Naive thymus-derived CD4-positive, alpha-beta T cell (primary cell): ENCODE data around the gene PRORP. TPM values are rescaled to one million over a fixed set of nuclear protein-coding genes. Genes with fewer than 3 reads are reported as not detected.
"Not testable (repeated sequence)": the region's sequence is repeated elsewhere in the genome, so short reads cannot be mapped to it uniquely, and the experiment has no call there.

ENCODE experiments used
- ATAC-seq: fragments of 150-1000 bp; cut with Tn5 transposase; 2 replicates; pipeline ENCODE4 v1.10.0; 2021; ENCODE audit warnings: mild to moderate bottlenecking, moderate library complexity
- CTCF ChIA-PET: fragments of 350-600 bp; sonication (Branson Sonifier 250); formaldehyde crosslinking; loops from one replicate; lab custom pipeline; 2021; ENCODE audit warnings: antibody characterized with exemption; lab: Charles Lee
- POLR2A ChIA-PET: fragments of 350-600 bp; sonication (Branson Sonifier 250); formaldehyde crosslinking; loops from one replicate; lab custom pipeline; 2021; ENCODE audit warnings: antibody characterized with exemption, inconsistent platforms; lab: Charles Lee
- DNase-seq, 9 donors: peaks; one replicate each; pipeline versions ENCODE4 v3.0.0 to v3.0.0-alpha.2; 2020 to 2022; ENCODE audit warnings: mixed read lengths in 1 of 9
- H3K27ac ChIP-seq: one replicate; pipeline ENCODE4 v1.7.0; 2013; ENCODE audit warnings: mild to moderate bottlenecking, low read depth, low read length, moderate library complexity
- H3K27me3 ChIP-seq, 2 donors: one replicate each; pipeline ENCODE4 v1.7.0; 2013; ENCODE audit warnings: low read length in 2 of 2, mild to moderate bottlenecking in 2 of 2, moderate library complexity in 2 of 2; ENCODE audit not compliant: control insufficient read depth in 2 of 2, insufficient read depth in 2 of 2
- H3K36me3 ChIP-seq, 3 experiments: 1 replicate in 2 of 3; 2 replicates in 1 of 3; pipeline ENCODE4 v1.7.0; 2013; ENCODE audit warnings: low read length in 3 of 3, mild to moderate bottlenecking in 3 of 3, moderate library complexity in 1 of 3; ENCODE audit not compliant: insufficient read depth in 3 of 3, control insufficient read depth in 2 of 3
- H3K4me1 ChIP-seq, 2 donors: one replicate each; pipeline ENCODE4 v1.7.0; 2013; ENCODE audit warnings: low read length in 2 of 2, mild to moderate bottlenecking in 2 of 2, moderate library complexity in 1 of 2; ENCODE audit not compliant: control insufficient read depth in 2 of 2, insufficient read depth in 2 of 2
- H3K4me3 ChIP-seq: 2 replicates; pipeline ENCODE4 v1.7.0; 2013; ENCODE audit warnings: mild to moderate bottlenecking, low read length
- H3K9me3 ChIP-seq, 3 experiments: 1 replicate in 2 of 3; 2 replicates in 1 of 3; pipeline ENCODE4 v1.7.0; 2013; ENCODE audit warnings: low read length in 3 of 3; ENCODE audit not compliant: control insufficient read depth in 2 of 3
- H3K27ac Mint-ChIP-seq, 9 donors: one replicate each; pipeline ENCODE4 v1.8.0; 2020 to 2022; ENCODE audit warnings: mixed read lengths in 9 of 9, mild to moderate bottlenecking in 8 of 9, moderate library complexity in 5 of 9, inconsistent platforms in 2 of 9
- H3K27me3 Mint-ChIP-seq, 5 donors: one replicate each; pipeline ENCODE4 v1.8.0; 2021 to 2022; ENCODE audit warnings: mixed read lengths in 5 of 5, mild to moderate bottlenecking in 1 of 5
- H3K36me3 Mint-ChIP-seq, 5 donors: one replicate each; pipeline ENCODE4 v1.8.0; 2020 to 2022; ENCODE audit warnings: mixed read lengths in 5 of 5, mild to moderate bottlenecking in 3 of 5, inconsistent platforms in 1 of 5
- H3K4me1 Mint-ChIP-seq, 7 donors: one replicate each; pipeline ENCODE4 v1.8.0; 2020 to 2022; ENCODE audit warnings: mixed read lengths in 7 of 7, mild to moderate bottlenecking in 3 of 7, inconsistent platforms in 1 of 7
- H3K4me3 Mint-ChIP-seq, 10 donors: one replicate each; pipeline ENCODE4 v1.8.0; 2020 to 2022; ENCODE audit warnings: mild to moderate bottlenecking in 10 of 10, mixed read lengths in 10 of 10, moderate library complexity in 6 of 10, inconsistent platforms in 2 of 10
- H3K9me3 Mint-ChIP-seq, 11 donors: one replicate each; pipeline ENCODE4 v1.8.0; 2020 to 2022; ENCODE audit warnings: mixed read lengths in 11 of 11, mild to moderate bottlenecking in 4 of 11, inconsistent platforms in 1 of 11, moderate library complexity in 1 of 11
- intact Hi-C, 2 donors: fragments of 100-400 bp; cut with micrococcal nuclease; formaldehyde crosslinking; loops; one replicate each; pipeline ENCODE4 v1.15.1; 2023
- polyA plus RNA-seq, 2 donors: library from polyadenylated mRNA; unstranded; fragments of 300-500 nt; fragmentation: Illumina TruSeq; gene quantifications; one replicate each; pipeline ENCODE4 v1.2.3, GENCODE V29; 2021
- total RNA-seq, 6 experiments: library from RNA in 5 of 6; stranded (reverse) in 5 of 6; gene quantifications; 1 replicate in 5 of 6; 2 replicates in 1 of 6; pipeline ENCODE4 v1.2.3 and lab custom pipeline; 2021 to 2026

PRORP gene
- total and polyA plus RNA-seq, 7 experiments from 2014 or later = 31.2 to 77.3 (median 39.6) TPM

GRCh38 chr14:35088514-35088913 lies 33.8 kb upstream of the PRORP start:
- H3K9me3 Mint-ChIP-seq = no peaks in the 10 kb centered on the region
- intact Hi-C loops = no loop called here
- H3K4me1 Mint-ChIP-seq = no peaks in the 10 kb centered on the region
- POLR2A ChIA-PET = interaction anchor here (0.5 to 0.8 kb wide), 2 partner anchors 59 to 317 kb away, joined by 3 read pairs; no protein-coding TSS in a partner anchor
- no peaks in the 10 kb centered on the region for H3K27me3 ChIP-seq
- H3K36me3 Mint-ChIP-seq = peaks cover 6 to 39% (median 19%) of the 10 kb centered on the region in 5 donors
- CTCF ChIA-PET = no interaction called here
- no peak for DNase-seq
- H3K27ac ChIP-seq = no peak overlapping the region
- peak overlapping the region in 5 of 9 donors; percentile 11 to 66 (median 50) for H3K27ac Mint-ChIP-seq
- H3K36me3 ChIP-seq = peaks cover 0 to 66% (median 17%) of the 10 kb centered on the region in 3 experiments
- H3K4me3 Mint-ChIP-seq = no peak overlapping the region
- no peaks in the 10 kb centered on the region for H3K4me1 ChIP-seq
- no peak for ATAC-seq
- H3K9me3 ChIP-seq = no peaks in the 10 kb centered on the region
- H3K4me3 ChIP-seq = no peak overlapping the region
- no peaks in the 10 kb centered on the region for H3K27me3 Mint-ChIP-seq

GRCh38 chr14:35094645-35095044 lies 27.7 kb upstream of the PRORP start:
- H3K4me3 ChIP-seq, DNase-seq, H3K4me1 Mint-ChIP-seq, H3K9me3 ChIP-seq, POLR2A ChIA-PET, H3K27ac ChIP-seq, H3K9me3 Mint-ChIP-seq, H3K27me3 ChIP-seq, H3K4me3 Mint-ChIP-seq, ATAC-seq, H3K4me1 ChIP-seq, H3K27me3 Mint-ChIP-seq, intact Hi-C loops: not testable (repeated sequence)
- CTCF ChIA-PET = interaction anchor here (0.6 kb wide), 1 partner anchor 331 kb away, joined by 3 read pairs; no protein-coding TSS in a partner anchor
- peaks cover 0 to 65% (median 9%) of the 10 kb centered on the region in 3 experiments for H3K36me3 ChIP-seq
- Mint-ChIP-seq H3K27ac (peak overlapping the region in 1 of 9 donors; percentile 5), H3K36me3 (peaks cover 0 to 34% (median 15%) of the 10 kb centered on the region in 5 donors)

- H3K27ac Mint-ChIP-seq = no peak overlapping the region
- H3K27ac ChIP-seq = no peak overlapping the region
- H3K9me3 ChIP-seq = no peaks in the 10 kb centered on the region
- no peak overlapping the region for H3K4me3 Mint-ChIP-seq
- intact Hi-C loops = no loop called here
- peaks cover 0 to 15% (median 2%) of the 10 kb centered on the region in 7 donors for H3K4me1 Mint-ChIP-seq
- ChIA-PET CTCF (no interaction called here), POLR2A (interaction anchor here (0.7 kb wide), 1 partner anchor 133 kb away, joined by 3 read pairs; no protein-coding TSS in a partner anchor)
- H3K4me3 ChIP-seq = no peak overlapping the region
- peaks cover 15 to 42% (median 35%) of the 10 kb centered on the region in 5 donors for H3K36me3 Mint-ChIP-seq
- H3K4me1 ChIP-seq = no peaks in the 10 kb centered on the region
- H3K36me3 ChIP-seq = peaks cover 10 to 54% (median 21%) of the 10 kb centered on the region in 3 experiments
- ATAC-seq (no peak), DNase-seq (no peak)
- H3K27me3 ChIP-seq = no peaks in the 10 kb centered on the region
- H3K9me3 Mint-ChIP-seq = no peaks in the 10 kb centered on the region
- H3K27me3 Mint-ChIP-seq = no peaks in the 10 kb centered on the region
These were observed 14.5 kb upstream of the PRORP start for GRCh38 chr14:35107866-35108265.

- no peaks in the 10 kb centered on the region for H3K9me3 ChIP-seq
- Mint-ChIP-seq H3K27ac (peak overlapping the region in 6 of 9 donors; percentile 10 to 65 (median 35)), H3K4me1 (peaks cover 7 to 36% (median 23%) of the 10 kb centered on the region in 7 donors), H3K4me3 (no peak overlapping the region), H3K9me3 (no peaks in the 10 kb centered on the region), H3K36me3 (peaks cover 18 to 51% (median 42%) of the 10 kb centered on the region in 5 donors), H3K27me3 (no peaks in the 10 kb centered on the region)
- no peak overlapping the region for H3K4me3 ChIP-seq
- H3K27ac ChIP-seq = no peak overlapping the region
- H3K36me3 ChIP-seq = peaks cover 13 to 51% (median 15%) of the 10 kb centered on the region in 3 experiments
- H3K27me3 ChIP-seq = no peaks in the 10 kb centered on the region
- CTCF ChIA-PET = no interaction called here
- ATAC-seq (no peak), DNase-seq (no peak)
- intact Hi-C loops = no loop called here
- H3K4me1 ChIP-seq = no peaks in the 10 kb centered on the region
- POLR2A ChIA-PET = interaction anchor here (0.7 kb wide), 1 partner anchor 9 kb away, joined by 4 read pairs; the partner anchor contains the start of gene PPP2R3C
These were observed 9.7 kb upstream of the PRORP start for GRCh38 chr14:35112641-35113040.

GRCh38 chr14:35113308-35113950 lies 8.9 kb upstream of the PRORP start:
- DNase-seq = no peak
- no peaks in the 10 kb centered on the region for H3K9me3 Mint-ChIP-seq
- Histone ChIP-seq H3K27ac (no peak overlapping the region), H3K4me3 (no peak overlapping the region), H3K9me3 (no peaks in the 10 kb centered on the region), H3K27me3 (no peaks in the 10 kb centered on the region), H3K36me3 (peaks cover 8 to 51% (median 15%) of the 10 kb centered on the region in 3 experiments), H3K4me1 (no peaks in the 10 kb centered on the region)
- POLR2A ChIA-PET = interaction anchor here (0.6 to 1.1 kb wide), 4 partner anchors 9 to 457 kb away, joined by 3 to 5 read pairs (median 4); partner anchors contain the start of gene PPP2R3C
- intact Hi-C loops = no loop called here
- H3K4me3 Mint-ChIP-seq = no peak overlapping the region
- H3K27me3 Mint-ChIP-seq = no peaks in the 10 kb centered on the region
- peak overlapping the region in 7 of 9 donors; percentile 10 to 42 (median 29) for H3K27ac Mint-ChIP-seq
- CTCF ChIA-PET = interaction anchor here (0.8 kb wide), 1 partner anchor 10 kb away, joined by 3 read pairs; no protein-coding TSS in a partner anchor
- ATAC-seq = no peak
- peaks cover 10 to 43% (median 26%) of the 10 kb centered on the region in 7 donors for H3K4me1 Mint-ChIP-seq
- H3K36me3 Mint-ChIP-seq = peaks cover 18 to 51% (median 42%) of the 10 kb centered on the region in 5 donors

GRCh38 chr14:35114036-35114435 lies 8.3 kb upstream of the PRORP start:
- Histone ChIP-seq H3K36me3 (peaks cover 8 to 51% (median 15%) of the 10 kb centered on the region in 3 experiments), H3K27ac (no peak overlapping the region), H3K4me3 (no peak overlapping the region), H3K9me3 (no peaks in the 10 kb centered on the region), H3K4me1 (no peaks in the 10 kb centered on the region), H3K27me3 (no peaks in the 10 kb centered on the region)
- no peak overlapping the region for H3K4me3 Mint-ChIP-seq
- intact Hi-C loops = no loop called here
- CTCF ChIA-PET = interaction anchor here (0.8 kb wide), 1 partner anchor 10 kb away, joined by 3 read pairs; no protein-coding TSS in a partner anchor
- no peaks in the 10 kb centered on the region for H3K9me3 Mint-ChIP-seq
- ATAC-seq (no peak), DNase-seq (no peak)
- H3K36me3 Mint-ChIP-seq = peaks cover 18 to 51% (median 42%) of the 10 kb centered on the region in 5 donors
- no peaks in the 10 kb centered on the region for H3K27me3 Mint-ChIP-seq
- POLR2A ChIA-PET = interaction anchor here (0.6 to 1.1 kb wide), 3 partner anchors 14 to 458 kb away, joined by 3 to 5 read pairs (median 4); no protein-coding TSS in a partner anchor
- H3K27ac Mint-ChIP-seq = peak overlapping the region in 3 of 9 donors; percentile 29 to 42 (median 39)
- peaks cover 10 to 50% (median 32%) of the 10 kb centered on the region in 7 donors for H3K4me1 Mint-ChIP-seq
